Astrocyte of the cerebellum (primary cell): ENCODE results near the gene ISCU.

Experiments used
- DNase-seq: peaks from one replicate; pipeline ENCODE4 v3.0.0-alpha.2; 2011; ENCODE audit warnings: low read depth
- H3K4me3 ChIP-seq: 2 replicates; pipeline ENCODE4 v1.5.1; 2011; ENCODE audit warnings: mild to moderate bottlenecking, low read depth, low read length, moderate library complexity
- in situ Hi-C: cut with HindIII; loops from 2 replicates; pipeline ENCODE4 v1.10.0; 2017; ENCODE audit warnings: low sequenced_read_pairs
- TF ChIP-seq, protein P1 (sequence below): IDR thresholded peaks from 2 replicates; pipeline ENCODE4 v1.5.1; 2012; ENCODE audit warnings: low read length, low read depth, moderate library complexity, mild to moderate bottlenecking; ENCODE audit errors: missing control alignments

Gene ISCU

DNA sequence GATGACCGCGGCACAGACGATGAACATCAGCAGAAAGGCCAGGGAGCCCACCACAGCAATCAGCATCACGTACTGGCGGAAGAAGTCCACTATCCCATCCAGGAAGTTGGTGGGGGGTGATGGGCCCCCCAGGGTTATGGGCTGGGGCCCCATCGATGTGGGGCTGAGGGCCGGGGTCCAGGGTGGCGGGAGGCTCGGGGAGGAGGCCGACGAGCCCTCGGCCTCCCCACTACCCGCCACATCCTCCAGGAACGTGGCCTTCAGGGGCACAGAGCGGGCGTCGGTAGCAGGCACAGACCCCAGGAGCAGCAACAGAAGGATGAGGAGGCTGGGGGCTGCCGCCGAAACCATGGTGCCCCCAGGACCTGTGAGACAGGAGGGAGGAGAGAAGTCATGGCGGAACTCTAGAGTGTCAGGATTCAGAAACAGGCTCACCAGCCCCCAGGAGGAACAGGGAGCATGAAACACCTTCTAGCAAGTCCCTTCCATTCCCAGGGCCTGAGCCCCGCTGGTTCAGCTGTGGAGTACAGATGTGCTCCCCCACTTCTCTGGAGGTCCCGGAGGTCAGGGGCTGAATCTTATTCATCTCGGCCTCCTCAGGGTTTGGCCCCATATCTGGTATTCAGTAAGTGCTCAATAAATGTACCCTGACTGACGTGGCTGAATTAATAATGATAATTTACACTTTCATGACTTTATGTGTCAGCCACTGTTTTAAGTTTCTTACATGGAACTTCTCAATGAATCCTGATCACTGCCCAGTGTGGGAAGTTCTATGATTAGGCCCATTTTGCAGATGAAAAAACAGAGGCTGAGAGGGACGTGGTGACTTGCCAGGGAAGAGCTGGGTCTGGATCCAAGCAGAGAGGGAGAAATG, 29.9 kb downstream of the ISCU start:
- TF ChIP-seq, protein P1, sequence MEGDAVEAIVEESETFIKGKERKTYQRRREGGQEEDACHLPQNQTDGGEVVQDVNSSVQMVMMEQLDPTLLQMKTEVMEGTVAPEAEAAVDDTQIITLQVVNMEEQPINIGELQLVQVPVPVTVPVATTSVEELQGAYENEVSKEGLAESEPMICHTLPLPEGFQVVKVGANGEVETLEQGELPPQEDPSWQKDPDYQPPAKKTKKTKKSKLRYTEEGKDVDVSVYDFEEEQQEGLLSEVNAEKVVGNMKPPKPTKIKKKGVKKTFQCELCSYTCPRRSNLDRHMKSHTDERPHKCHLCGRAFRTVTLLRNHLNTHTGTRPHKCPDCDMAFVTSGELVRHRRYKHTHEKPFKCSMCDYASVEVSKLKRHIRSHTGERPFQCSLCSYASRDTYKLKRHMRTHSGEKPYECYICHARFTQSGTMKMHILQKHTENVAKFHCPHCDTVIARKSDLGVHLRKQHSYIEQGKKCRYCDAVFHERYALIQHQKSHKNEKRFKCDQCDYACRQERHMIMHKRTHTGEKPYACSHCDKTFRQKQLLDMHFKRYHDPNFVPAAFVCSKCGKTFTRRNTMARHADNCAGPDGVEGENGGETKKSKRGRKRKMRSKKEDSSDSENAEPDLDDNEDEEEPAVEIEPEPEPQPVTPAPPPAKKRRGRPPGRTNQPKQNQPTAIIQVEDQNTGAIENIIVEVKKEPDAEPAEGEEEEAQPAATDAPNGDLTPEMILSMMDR: no peak
- H3K4me3 ChIP-seq: no peak overlapping the region
- DNase-seq: no peak
- in situ Hi-C loops: no loop called here

DNA sequence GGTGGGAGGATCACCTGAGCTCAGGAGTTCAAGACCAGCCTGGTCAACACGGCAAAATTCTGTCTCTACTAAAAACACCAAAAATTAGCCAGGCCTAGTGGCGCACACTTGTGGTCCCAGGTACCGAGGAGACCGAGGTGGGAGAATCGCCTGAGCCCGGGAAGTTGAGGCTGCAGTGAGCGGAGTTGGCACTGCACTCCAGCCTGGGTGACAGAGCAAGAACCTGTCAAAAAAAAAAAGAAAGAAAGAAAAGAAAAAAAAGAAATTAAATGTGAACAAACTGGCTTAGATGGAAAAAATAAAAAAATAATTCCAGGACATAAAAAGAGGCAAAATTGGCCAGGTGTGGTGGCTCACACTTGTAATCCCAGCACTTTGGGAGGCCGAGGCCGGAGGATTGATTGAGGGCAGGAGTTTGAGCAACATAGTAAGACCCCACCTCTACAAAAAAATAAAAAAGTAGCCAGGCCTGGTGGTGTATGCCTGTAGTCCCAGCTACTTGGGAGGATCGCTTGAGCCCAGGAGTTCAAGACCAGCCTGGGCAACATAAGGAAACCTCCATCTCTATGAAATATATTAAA, 32.0 kb downstream of the ISCU start:
- H3K4me3 ChIP-seq: no peak overlapping the region
- TF ChIP-seq, protein P1: no peak
- DNase-seq: no peak
- in situ Hi-C loops: no loop called here

DNA sequence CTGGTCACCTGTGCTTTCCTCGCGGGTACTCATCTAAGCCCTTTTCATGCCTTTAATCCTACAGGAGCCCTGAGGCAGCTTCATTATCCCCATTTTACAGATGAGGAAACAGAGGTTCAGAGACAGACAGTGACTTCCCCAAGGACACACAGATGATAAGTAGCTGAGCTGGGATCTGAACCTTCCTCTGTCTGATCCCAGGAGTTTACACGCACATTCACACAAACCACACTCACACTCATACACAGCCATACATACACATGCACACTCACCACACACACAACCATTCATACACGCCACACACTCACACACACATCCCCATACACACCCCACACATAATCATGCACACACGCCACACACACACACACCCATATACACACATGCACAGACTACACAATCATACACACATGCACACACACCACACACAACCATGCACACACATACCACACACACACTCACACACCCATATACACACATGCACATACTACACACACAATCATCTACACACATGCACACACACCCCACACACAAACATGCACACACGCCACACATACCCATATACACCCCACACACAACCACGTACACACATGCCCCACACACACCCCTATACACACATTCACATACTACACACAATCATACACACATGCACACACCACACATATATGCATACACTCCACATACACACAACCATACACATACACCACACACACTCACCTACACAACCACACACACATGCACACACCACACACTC, 32.7 kb downstream of the ISCU start:
- TF ChIP-seq, protein P1: no peak
- no peak for DNase-seq
- peak overlapping the region; percentile 34 for H3K4me3 ChIP-seq
- in situ Hi-C loops: no loop called here

DNA sequence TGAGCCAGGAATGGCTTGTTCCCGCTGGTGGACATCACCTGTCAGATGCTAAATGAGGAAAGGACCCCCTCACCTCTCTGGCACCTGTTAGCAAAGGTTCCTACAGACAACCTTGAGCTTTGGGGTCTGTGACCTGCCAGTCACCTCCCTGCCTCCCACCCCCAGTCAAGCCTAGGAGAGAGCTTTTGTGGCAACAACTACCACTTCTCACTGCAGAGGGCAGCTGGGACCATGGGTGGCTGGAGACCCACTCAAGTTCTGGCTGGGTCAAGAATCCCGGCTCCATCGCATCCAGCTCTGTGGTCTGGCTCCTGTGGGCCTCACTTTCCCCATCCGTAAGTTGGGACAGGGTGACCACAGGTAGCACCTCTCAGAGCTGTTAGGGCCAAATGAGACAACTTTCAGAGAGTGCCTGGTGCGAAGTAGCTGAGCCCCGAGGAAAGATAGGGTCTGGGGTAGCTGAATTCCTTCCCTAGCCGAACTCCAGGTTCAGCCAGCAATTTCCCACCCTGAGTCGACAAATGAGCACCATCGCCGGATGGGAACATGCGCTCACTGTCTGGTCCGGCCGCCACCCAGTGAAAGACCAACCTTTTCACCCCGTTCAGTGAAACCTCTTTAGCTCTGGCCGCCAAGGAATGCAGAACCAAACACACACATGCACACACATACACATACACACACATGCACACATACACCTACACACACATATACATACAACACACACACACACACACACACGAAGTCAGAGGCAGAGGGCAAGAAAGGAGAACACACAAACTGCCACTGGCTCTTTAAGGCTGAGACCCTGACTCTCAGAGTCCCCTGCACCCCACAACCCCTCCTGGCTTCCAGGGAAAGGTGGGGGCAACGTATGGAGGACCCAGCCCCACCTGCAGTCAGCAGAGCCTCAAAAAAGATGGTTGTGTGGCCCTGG, 33.6 kb downstream of the ISCU start:
- no peak for DNase-seq
- in situ Hi-C loops: no loop called here
- TF ChIP-seq, protein P1: no peak
- peak overlapping the region; percentile 34 for H3K4me3 ChIP-seq

DNA sequence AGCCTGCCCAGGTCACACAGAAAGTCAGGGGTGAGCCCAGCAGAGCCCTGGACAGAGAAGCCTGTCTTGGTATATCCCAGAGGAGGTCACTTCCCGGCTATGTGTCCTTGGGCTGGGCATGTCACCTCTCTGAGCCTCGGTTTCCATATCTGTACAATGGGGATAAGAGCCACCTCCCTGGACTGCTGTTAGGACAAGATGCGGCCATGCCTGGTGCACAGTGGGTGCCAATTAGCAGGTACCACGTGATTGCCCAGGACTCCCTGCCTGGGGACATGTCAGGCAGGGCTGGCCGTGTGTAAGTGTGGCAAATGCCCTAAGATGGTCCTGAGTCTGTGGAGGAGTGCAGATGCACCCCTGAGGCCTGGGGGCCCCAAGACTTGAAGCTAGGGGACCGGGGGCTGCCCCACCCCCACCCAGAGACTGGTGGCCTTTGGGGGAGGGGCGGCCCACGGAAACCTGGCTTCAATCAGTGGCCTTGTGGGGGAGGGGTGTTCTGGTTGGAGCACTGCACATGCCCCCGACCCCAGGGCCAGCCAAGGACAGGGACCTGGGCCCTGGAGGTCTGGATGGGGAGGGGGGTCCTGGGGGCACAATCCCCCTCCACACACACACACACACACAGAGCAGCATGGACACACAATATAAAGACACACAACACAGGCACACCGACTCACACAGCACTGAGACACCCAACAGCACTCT, 34.6 kb downstream of the ISCU start:
- H3K4me3 ChIP-seq: peak overlapping the region; percentile 34
- no peak for DNase-seq
- TF ChIP-seq, protein P1: no peak
- in situ Hi-C loops: no loop called here
